SKM-1 treated with dmso at 0.1 percent for 144 hours (cell line): Measurements from ENCODE around the gene ECT2L.

Experiments
- DNase-seq: peaks from one replicate; lab custom pipeline; 2025; ENCODE audit not compliant: unreplicated experiment; lab: John Stamatoyannopoulos, UW

Gene ECT2L

GRCh38 chr6:138803331-138803730, 7.4 kb downstream of the ECT2L start:
- no peak for DNase-seq

DNA sequence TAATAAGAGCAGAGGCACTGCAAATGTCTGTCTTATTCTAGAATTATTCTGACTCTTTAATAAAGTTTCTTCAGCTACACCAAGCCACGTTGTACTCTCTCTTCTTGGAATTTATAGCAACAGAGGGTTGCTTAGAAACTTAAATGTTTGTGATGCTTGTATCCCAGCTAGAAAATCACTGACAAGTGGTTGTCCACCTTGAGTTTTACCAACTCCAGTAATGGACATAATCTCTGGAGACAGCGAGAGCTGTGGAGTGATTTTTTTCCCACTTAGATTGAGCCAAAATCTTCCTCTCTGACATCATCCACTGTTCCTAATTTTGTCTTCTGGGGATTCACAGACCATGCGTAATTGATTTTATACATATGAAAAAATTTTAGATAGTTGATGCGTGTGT, 8.0 kb downstream of the ECT2L start:
- DNase-seq: no peak

- DNase-seq: no peak
Measured at GRCh38 chr6:138805016-138805765, 9.3 kb downstream of the ECT2L start.

GRCh38 chr6:138806889-138807288, 11.0 kb downstream of the ECT2L start:
- DNase-seq: no peak

DNA sequence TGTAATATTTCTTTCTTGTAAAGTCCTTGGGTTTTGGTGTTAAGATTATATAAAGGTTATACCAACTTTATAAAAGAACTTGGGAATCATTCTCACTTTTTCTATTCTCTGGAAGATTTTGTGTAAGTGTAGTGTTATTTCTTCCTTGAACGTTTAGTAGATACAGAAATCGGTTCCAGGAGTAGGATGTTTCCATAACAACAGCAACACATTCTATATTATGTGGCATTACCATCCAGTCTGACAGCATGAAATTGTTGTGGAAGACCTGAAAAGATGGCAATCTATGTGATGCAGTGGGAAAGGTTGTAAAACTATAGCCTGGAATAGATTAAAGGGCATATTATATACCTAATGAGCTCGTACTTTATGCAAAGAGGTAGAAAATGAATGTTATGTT, 13.8 kb downstream of the ECT2L start:
- DNase-seq: no peak

DNA sequence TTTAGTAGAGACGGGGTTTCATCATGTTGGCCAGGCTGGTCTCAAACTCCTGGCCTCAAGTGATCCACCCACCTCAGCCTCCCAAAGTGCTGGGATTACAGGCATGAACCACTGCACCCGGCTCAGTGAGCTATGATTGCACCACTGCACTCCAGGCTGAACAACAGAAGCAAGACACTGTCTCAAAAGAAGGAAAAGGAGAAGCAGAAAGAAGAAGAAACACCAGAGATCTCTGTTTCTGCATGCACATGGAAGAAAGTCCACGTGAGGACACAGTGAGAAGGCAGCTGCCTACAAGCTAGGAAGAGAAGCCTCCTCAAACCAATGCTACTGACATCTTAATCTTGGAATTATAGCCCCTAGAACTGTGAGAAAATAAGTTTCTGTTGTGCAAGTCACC, 16.0 kb downstream of the ECT2L start:
- peak; percentile 77 for DNase-seq

DNA sequence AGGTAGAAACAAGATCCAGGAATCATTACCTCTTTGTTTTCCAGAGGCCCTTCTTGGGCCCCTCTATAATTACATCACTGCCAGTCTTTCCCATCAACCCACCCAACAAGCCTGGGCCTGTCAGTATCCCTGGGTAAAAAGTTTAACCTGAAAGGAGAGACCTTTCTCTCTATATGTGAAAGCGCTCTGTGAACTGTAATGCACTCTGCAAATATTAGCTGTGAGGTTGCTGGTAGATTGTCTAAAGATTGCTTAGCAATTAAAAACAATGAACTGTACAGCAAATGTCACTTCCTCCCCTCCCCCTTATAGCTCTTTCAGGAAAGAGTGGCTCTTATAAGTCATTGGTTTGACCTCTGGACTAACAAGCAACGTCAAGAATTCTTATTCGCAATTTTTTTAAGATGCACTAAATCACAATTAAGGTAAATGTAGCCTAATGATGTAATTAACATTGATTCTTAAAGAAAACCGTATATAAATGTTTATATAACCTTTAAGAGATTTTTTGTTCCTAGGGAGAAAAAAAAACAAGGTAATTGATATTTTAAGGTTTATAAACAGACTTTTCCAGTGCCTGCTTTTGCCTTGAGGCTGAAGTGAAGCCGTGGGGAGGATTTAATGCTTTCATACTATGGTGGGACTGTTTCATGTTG, 18.4 kb downstream of the ECT2L start:
- DNase-seq: no peak

- no peak for DNase-seq
Measured at GRCh38 chr6:138815221-138815620, 19.3 kb downstream of the ECT2L start.

GRCh38 chr6:138815797-138816528, 20.1 kb downstream of the ECT2L start:
- peak; percentile 55 for DNase-seq

DNA sequence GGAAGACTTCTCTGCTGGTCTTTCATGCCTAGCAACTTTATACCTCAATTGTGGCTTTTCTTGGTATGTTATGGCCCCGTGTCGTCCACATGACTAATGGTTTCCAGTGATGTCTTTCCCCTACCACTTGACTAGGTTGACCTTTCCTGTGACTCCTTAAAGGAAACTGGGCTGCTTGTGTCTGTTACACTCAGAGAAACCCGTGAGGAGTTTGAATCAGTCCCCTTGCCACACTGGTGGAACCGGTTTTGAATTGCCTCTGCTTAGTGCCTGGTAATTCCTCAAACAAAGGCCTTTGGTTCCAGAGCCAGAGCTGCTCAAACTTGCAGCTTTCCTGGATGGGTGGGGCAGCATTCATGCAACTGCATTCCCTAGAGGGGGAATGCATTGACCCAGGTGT, 21.9 kb downstream of the ECT2L start:
- no peak for DNase-seq

- peak; percentile 27 for DNase-seq
Measured at GRCh38 chr6:138818496-138819194, 22.8 kb downstream of the ECT2L start.

- no peak for DNase-seq
Measured at GRCh38 chr6:138821519-138821918, 25.6 kb downstream of the ECT2L start.

- DNase-seq: no peak
Measured at GRCh38 chr6:138824482-138825144, 28.7 kb downstream of the ECT2L start.

DNA sequence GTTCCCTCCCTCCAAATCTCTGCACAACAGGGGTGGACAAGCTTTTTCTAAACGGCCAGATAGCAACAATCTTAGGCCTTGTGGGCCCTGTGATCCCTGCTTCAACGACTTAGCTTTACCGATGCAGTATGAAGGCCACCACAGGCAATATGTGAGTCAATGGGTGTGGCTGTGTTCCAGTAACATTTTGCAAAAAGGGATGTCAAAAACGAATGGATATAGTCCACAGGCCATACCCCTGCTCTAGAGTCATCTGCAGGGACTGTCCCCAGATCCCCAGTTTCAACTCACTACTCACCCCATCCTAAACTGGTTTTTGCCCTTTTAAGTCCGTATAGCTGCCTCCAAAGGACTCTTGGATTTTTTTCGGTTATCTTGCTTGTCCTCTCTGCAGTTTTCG, 34.4 kb downstream of the ECT2L start:
- DNase-seq: no peak

- no peak for DNase-seq
Measured at GRCh38 chr6:138832182-138832581, 36.3 kb downstream of the ECT2L start.

DNA sequence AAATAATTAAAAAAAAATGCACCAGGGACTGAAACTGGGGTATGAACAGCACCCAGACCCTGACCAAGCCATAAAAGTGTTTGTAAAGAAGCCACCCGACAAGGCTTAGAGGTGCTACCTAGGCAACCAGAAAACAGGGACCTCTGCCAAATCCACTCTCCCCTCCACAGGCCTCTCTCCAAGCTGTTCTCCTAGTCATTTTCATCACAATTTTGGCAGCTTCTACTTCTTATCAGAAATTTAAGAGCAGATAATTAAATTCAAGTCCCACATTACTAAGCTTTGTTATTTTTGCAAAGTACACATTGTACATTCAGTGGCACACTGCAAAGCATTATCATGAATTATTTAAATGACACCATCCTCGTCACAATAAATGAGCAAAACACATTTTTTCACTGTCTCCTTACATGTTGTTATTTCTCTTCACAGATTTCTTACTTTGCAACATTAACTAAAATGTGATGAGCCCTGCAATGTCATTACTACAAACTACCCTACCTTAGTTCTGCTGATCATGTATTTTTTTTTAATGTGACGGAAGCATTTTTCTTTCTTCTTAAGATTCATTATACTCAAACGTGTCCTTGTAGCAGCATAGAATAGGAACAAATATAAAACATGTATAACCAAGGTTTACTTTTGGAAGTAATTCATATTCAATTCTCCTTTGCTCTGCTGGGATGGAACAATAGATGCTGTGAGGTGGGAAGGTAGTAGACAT, 38.1 kb downstream of the ECT2L start:
- DNase-seq: no peak

DNA sequence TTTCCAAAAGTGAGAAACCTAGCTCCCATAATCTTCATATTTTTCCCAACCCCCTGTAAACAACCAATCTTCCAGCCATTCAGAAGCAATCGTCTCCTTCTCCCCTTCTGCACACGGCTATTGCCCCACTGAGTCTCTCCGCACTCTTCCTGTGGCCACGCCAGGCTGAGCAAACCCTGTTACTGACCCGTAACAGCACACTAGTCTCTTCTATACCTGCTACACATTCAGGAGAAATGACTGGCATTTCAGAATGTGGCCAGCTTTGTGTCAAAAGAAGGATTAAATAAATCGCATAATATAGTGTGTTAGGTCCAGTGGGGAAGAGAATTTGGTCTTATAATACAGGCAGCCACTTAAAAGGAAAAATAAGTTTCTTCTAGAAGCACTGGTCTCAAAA, 41.4 kb downstream of the ECT2L start:
- DNase-seq: no peak

DNA sequence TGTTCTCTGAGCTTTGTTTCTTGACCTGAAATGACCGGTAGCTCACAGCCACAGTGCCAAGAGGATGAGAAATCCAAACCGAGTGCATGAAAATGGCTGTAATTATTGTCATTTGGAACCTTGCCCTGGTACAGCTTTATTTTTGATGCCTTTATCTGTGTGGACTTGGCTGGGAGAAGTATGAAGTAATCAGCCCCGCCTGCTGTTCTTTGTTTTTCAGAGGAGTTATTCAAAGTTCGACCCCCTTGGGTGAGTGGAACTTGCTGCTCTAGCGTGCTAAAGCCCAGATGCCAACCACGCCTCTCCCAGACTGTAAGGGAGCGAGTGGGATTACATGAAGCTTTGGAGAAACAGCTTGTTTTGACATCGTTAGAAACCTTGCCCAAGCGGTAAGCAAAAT, 48.3 kb downstream of the ECT2L start:
- DNase-seq: no peak

GRCh38 chr6:138847884-138848283, 52.0 kb downstream of the ECT2L start:
- no peak for DNase-seq

GRCh38 chr6:138848461-138848860, 52.6 kb downstream of the ECT2L start:
- no peak for DNase-seq
